Measurements from ENCODE around the gene DNAJC21. TPM values are rescaled to one million over a fixed set of nuclear protein-coding genes. Genes with fewer than 3 reads are reported as not detected.

Gene DNAJC21
- total RNA-seq, 1 donor: 32.2 TPM

DNA sequence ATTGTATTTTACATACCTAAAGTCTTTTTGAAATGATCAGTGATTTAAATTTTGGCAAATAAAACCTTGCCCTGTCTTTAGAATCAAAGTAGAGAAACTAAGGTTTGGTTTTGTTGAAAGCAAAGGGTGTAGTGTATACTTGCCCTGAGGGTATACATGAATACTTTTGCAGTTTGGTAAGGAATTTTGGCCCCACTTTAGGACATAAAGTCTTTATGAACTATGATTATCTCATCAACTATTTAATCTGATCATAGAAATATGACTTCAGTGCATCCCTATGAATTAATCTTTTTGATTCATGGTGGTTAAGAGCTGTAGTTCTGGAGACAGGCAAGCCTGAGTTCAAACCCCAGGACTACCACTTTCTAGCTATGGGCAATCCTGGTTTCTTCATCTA is 31.7 kb upstream of the DNAJC21 start:
- Histone ChIP-seq H3K36me3 (ENCODE audit: insufficient read depth, low read length) (no peaks in the 10 kb centered on the region), H3K27ac (ENCODE audit: low read depth, low read length) (no peak overlapping the region), H4K20me1 (ENCODE audit: insufficient read depth, low read length) (no peaks in the 10 kb centered on the region), H3K9me3 (ENCODE audit: low read depth, low read length) (no peaks in the 10 kb centered on the region), H3K4me3 (ENCODE audit: insufficient read depth, low read length) (no peak overlapping the region), H3K4me1 (ENCODE audit: insufficient read depth, low read length) (no peaks in the 10 kb centered on the region), H3K79me2 (ENCODE audit: insufficient read depth, low read length) (no peaks in the 10 kb centered on the region), H2AFZ (ENCODE audit: low read length) (no peak overlapping the region), H3K27me3 (ENCODE audit: insufficient read depth, low read length) (no peaks in the 10 kb centered on the region), H3K4me2 (ENCODE audit: insufficient read depth, low read length) (no peak overlapping the region)
- no peak for DNase-seq (ENCODE audit: insufficient read length, low spot score, missing footprints)
- TF ChIP-seq CTCF (IDR thresholded peaks at IDR 0.05; ENCODE audit: extremely low read depth, low read depth, low read length): no peak

- peak; percentile 91 for TF ChIP-seq CTCF (IDR thresholded peaks at IDR 0.05; ENCODE audit: extremely low read depth, low read depth, low read length)
Observed at GRCh38 chr5:34898258-34898895, 31.0 kb upstream of the DNAJC21 start.

GRCh38 chr5:34899066-34899465 is 30.3 kb upstream of the DNAJC21 start:
- no peak for TF ChIP-seq CTCF (IDR thresholded peaks at IDR 0.05; ENCODE audit: extremely low read depth, low read depth, low read length)
- H3K9me3 ChIP-seq (ENCODE audit: low read depth, low read length): no peaks in the 10 kb centered on the region

More at GRCh38 chr5:34898258-34898895, 31.0 kb upstream of the DNAJC21 start:
- peak; percentile 73 for DNase-seq (ENCODE audit: insufficient read length, low spot score, missing footprints)
- Histone ChIP-seq H3K27me3 (ENCODE audit: insufficient read depth, low read length) (no peaks in the 10 kb centered on the region), H3K4me1 (ENCODE audit: insufficient read depth, low read length) (no peaks in the 10 kb centered on the region), H3K27ac (ENCODE audit: low read depth, low read length) (no peak overlapping the region), H4K20me1 (ENCODE audit: insufficient read depth, low read length) (no peaks in the 10 kb centered on the region), H3K9me3 (ENCODE audit: low read depth, low read length) (no peaks in the 10 kb centered on the region), H3K36me3 (ENCODE audit: insufficient read depth, low read length) (no peaks in the 10 kb centered on the region), H3K4me3 (ENCODE audit: insufficient read depth, low read length) (no peak overlapping the region), H3K4me2 (ENCODE audit: insufficient read depth, low read length) (no peak overlapping the region), H2AFZ (ENCODE audit: low read length) (no peak overlapping the region), H3K79me2 (ENCODE audit: insufficient read depth, low read length) (no peaks in the 10 kb centered on the region)

DNA sequence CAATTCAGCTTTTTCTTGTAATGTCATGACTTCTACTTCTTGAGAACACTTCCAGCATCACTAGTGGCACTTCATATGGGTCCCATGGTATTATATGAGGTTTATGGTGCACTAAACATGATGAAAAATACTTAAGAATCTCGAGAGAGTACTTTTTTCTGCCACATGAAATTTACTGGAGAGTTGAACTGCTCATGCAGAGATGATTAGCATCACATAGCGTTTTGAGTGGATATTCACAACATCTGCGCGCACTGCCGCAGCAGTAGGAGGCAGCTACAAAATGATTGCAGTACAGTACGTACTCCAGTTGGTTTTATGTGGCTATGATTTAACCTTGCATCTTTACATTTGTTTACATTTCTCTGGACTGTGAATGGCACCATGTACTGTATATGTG is 28.7 kb upstream of the DNAJC21 start:
- H2AFZ ChIP-seq (ENCODE audit: low read length): no peak overlapping the region
- no peaks in the 10 kb centered on the region for H3K4me1 ChIP-seq (ENCODE audit: insufficient read depth, low read length)
- no peaks in the 10 kb centered on the region for H3K9me3 ChIP-seq (ENCODE audit: low read depth, low read length)
- no peak overlapping the region for H3K4me3 ChIP-seq (ENCODE audit: insufficient read depth, low read length)
- H3K36me3 ChIP-seq (ENCODE audit: insufficient read depth, low read length): peaks cover 3% of the 10 kb centered on the region
- DNase-seq (ENCODE audit: insufficient read length, low spot score, missing footprints): no peak
- no peaks in the 10 kb centered on the region for H4K20me1 ChIP-seq (ENCODE audit: insufficient read depth, low read length)
- H3K4me2 ChIP-seq (ENCODE audit: insufficient read depth, low read length): no peak overlapping the region
- no peaks in the 10 kb centered on the region for H3K27me3 ChIP-seq (ENCODE audit: insufficient read depth, low read length)
- no peaks in the 10 kb centered on the region for H3K79me2 ChIP-seq (ENCODE audit: insufficient read depth, low read length)
- no peak for TF ChIP-seq CTCF (IDR thresholded peaks at IDR 0.05; ENCODE audit: extremely low read depth, low read depth, low read length)
- no peak overlapping the region for H3K27ac ChIP-seq (ENCODE audit: low read depth, low read length)

More at GRCh38 chr5:34899066-34899465, 30.3 kb upstream of the DNAJC21 start:
- H3K36me3 ChIP-seq (ENCODE audit: insufficient read depth, low read length): no peaks in the 10 kb centered on the region
- no peak overlapping the region for H2AFZ ChIP-seq (ENCODE audit: low read length)
- H3K27me3 ChIP-seq (ENCODE audit: insufficient read depth, low read length): no peaks in the 10 kb centered on the region
- H3K4me2 ChIP-seq (ENCODE audit: insufficient read depth, low read length): no peak overlapping the region
- DNase-seq (ENCODE audit: insufficient read length, low spot score, missing footprints): no peak
- H3K4me3 ChIP-seq (ENCODE audit: insufficient read depth, low read length): no peak overlapping the region
- no peaks in the 10 kb centered on the region for H3K79me2 ChIP-seq (ENCODE audit: insufficient read depth, low read length)
- no peak overlapping the region for H3K27ac ChIP-seq (ENCODE audit: low read depth, low read length)
- H4K20me1 ChIP-seq (ENCODE audit: insufficient read depth, low read length): no peaks in the 10 kb centered on the region
- H3K4me1 ChIP-seq (ENCODE audit: insufficient read depth, low read length): no peaks in the 10 kb centered on the region

All from osteoblast (primary cell).